HEK293 (cell line): ENCODE results near the gene MEAK7.

Experiments used
- CTCF ChIA-PET: fragments of 350-600 bp; formaldehyde crosslinking; extraction: SDS; loops from one replicate; lab custom pipeline; 2021; ENCODE audit warnings: antibody characterized with exemption; lab: Yijun Ruan, JAX
- POLR2A ChIA-PET: fragments of 300-600 bp; formaldehyde crosslinking; extraction: SDS; loops from one replicate; lab custom pipeline; 2020; ENCODE audit warnings: antibody characterized with exemption, inconsistent platforms; lab: Yijun Ruan, JAX
- H3K27ac ChIP-seq: fragments of 200-500 bp; sonication (Bioruptor generic); 2 replicates; pipeline ENCODE4 v1.5.1; 2014; ENCODE audit warnings: low read depth, low read length, control low read depth, inconsistent platforms; ENCODE audit errors: extremely low read depth
- H3K36me3 ChIP-seq, 2 experiments: fragments of 200-500 bp in 1 of 2; sonication (Bioruptor generic) in 1 of 2; 1 replicate in 1 of 2; 2 replicates in 1 of 2; pipeline ENCODE4 v1.5.1; 2014 to 2017; ENCODE audit warnings: inconsistent platforms in 2 of 2, low read length in 2 of 2; ENCODE audit not compliant: control insufficient read depth in 2 of 2, insufficient read depth in 1 of 2
- H3K4me1 ChIP-seq: fragments of 200-500 bp; sonication (Bioruptor generic); 2 replicates; pipeline ENCODE4 v1.5.1; 2014; ENCODE audit warnings: mild to moderate bottlenecking, low read length, inconsistent platforms; ENCODE audit not compliant: control insufficient read depth, insufficient read depth
- H3K4me3 ChIP-seq: 2 replicates; pipeline ENCODE4 v1.5.1; 2011; ENCODE audit warnings: low read depth, mild to moderate bottlenecking, control low read depth, low read length, moderate library complexity
- H3K9me3 ChIP-seq: fragments of 200-500 bp; sonication (Bioruptor generic); 2 replicates; pipeline ENCODE4 v1.5.1; 2014; ENCODE audit warnings: low read depth, low read length, inconsistent platforms; ENCODE audit not compliant: control insufficient read depth, insufficient read depth
- GLI2 ChIP-seq: fragments of 450-650 bp; formaldehyde crosslinking; IDR thresholded peaks from 2 replicates; pipeline ENCODE4; 2017; ENCODE audit warnings: missing biosample characterization, missing genetic modification characterization, low read depth, borderline replicate concordance
- HOXA7 ChIP-seq: sonication (generic); formaldehyde crosslinking; IDR thresholded peaks from 2 replicates; pipeline ENCODE4 v1.8.1; 2022; ENCODE audit warnings: missing genetic modification reagents, borderline replicate concordance
- KLF1 ChIP-seq: fragments of 450-650 bp; formaldehyde crosslinking; IDR thresholded peaks from 2 replicates; pipeline ENCODE4 v1.5.1; 2016; ENCODE audit warnings: missing biosample characterization, missing genetic modification characterization
- KLF7 ChIP-seq: fragments of 450-650 bp; formaldehyde crosslinking; IDR thresholded peaks from 2 replicates; pipeline ENCODE4 v1.5.1; 2016; ENCODE audit warnings: missing biosample characterization, missing genetic modification characterization, borderline replicate concordance
- MZF1 ChIP-seq: fragments of 450-650 bp; formaldehyde crosslinking; IDR thresholded peaks from 2 replicates; pipeline ENCODE4 v1.5.1; 2017; ENCODE audit warnings: missing biosample characterization, missing genetic modification characterization, borderline replicate concordance
- PRDM2 ChIP-seq: fragments of 450-650 bp; formaldehyde crosslinking; IDR thresholded peaks from 2 replicates; pipeline ENCODE4 v1.5.1; 2016; ENCODE audit warnings: missing biosample characterization, missing genetic modification characterization, borderline replicate concordance
- REPIN1 ChIP-seq: fragments of 450-650 bp; formaldehyde crosslinking; IDR thresholded peaks from 2 replicates; pipeline ENCODE4 v1.5.1; 2017; ENCODE audit warnings: missing biosample characterization, missing genetic modification characterization, low read depth
- SALL2 ChIP-seq: fragments of 450-650 bp; formaldehyde crosslinking; IDR thresholded peaks from 2 replicates; pipeline ENCODE4 v1.5.0; 2017; ENCODE audit warnings: missing biosample characterization, mild to moderate bottlenecking, missing genetic modification characterization, borderline replicate concordance
- YY2 ChIP-seq: fragments of 450-650 bp; formaldehyde crosslinking; IDR thresholded peaks from 2 replicates; pipeline ENCODE4 v1.5.1; 2016; ENCODE audit warnings: missing biosample characterization, missing genetic modification characterization
- ZBTB17 ChIP-seq: fragments of 450-650 bp; formaldehyde crosslinking; IDR thresholded peaks from 2 replicates; pipeline ENCODE4 v1.5.1; 2016; ENCODE audit warnings: missing biosample characterization, missing genetic modification characterization
- ZBTB26 ChIP-seq: fragments of 450-650 bp; formaldehyde crosslinking; optimal IDR thresholded peaks from 2 replicates; pipeline ENCODE3; 2016; ENCODE audit warnings: missing biosample characterization, mild to moderate bottlenecking, missing genetic modification characterization
- ZBTB7A ChIP-seq: fragments of 450-650 bp; formaldehyde crosslinking; IDR thresholded peaks from 2 replicates; pipeline ENCODE4 v1.5.1; 2016; ENCODE audit warnings: low read depth, missing biosample characterization, missing genetic modification characterization
- ZFP69B ChIP-seq: fragments of 450-650 bp; formaldehyde crosslinking; IDR thresholded peaks from 2 replicates; pipeline ENCODE4 v1.5.1; 2016; ENCODE audit warnings: missing biosample characterization, missing genetic modification characterization
- ZIC2 ChIP-seq: fragments of 450-650 bp; formaldehyde crosslinking; IDR thresholded peaks from 2 replicates; pipeline ENCODE4 v1.5.1; 2016; ENCODE audit warnings: missing biosample characterization, missing genetic modification characterization
- ZNF223 ChIP-seq: fragments of 450-650 bp; formaldehyde crosslinking; IDR thresholded peaks from 2 replicates; pipeline ENCODE4 v1.5.1; 2016; ENCODE audit warnings: missing biosample characterization, missing genetic modification characterization
- ZNF266 ChIP-seq: fragments of 450-650 bp; formaldehyde crosslinking; IDR thresholded peaks from 2 replicates; pipeline ENCODE4 v1.5.1; 2016; ENCODE audit warnings: missing biosample characterization, missing genetic modification characterization, low read depth
- ZNF311 ChIP-seq: fragments of 450-650 bp; formaldehyde crosslinking; IDR thresholded peaks from 2 replicates; pipeline ENCODE4 v1.5.1; 2017; ENCODE audit warnings: missing biosample characterization, missing genetic modification characterization, borderline replicate concordance
- ZNF48 ChIP-seq: fragments of 450-650 bp; formaldehyde crosslinking; IDR thresholded peaks from 2 replicates; pipeline ENCODE4 v1.5.1; 2016; ENCODE audit warnings: missing biosample characterization, missing genetic modification characterization
- ZNF510 ChIP-seq: fragments of 450-650 bp; formaldehyde crosslinking; IDR thresholded peaks from 2 replicates; pipeline ENCODE4 v1.5.1; 2018; ENCODE audit warnings: mild to moderate bottlenecking, missing genetic modification characterization, missing biosample characterization; ENCODE audit not compliant: insufficient replicate concordance
- ZNF514 ChIP-seq: fragments of 450-650 bp; formaldehyde crosslinking; IDR thresholded peaks from 2 replicates; pipeline ENCODE4 v1.5.1; 2016; ENCODE audit warnings: missing biosample characterization, missing genetic modification characterization
- ZNF530 ChIP-seq: fragments of 450-650 bp; formaldehyde crosslinking; IDR thresholded peaks from 2 replicates; pipeline ENCODE4 v1.5.1; 2016; ENCODE audit warnings: low read depth, missing biosample characterization, missing genetic modification characterization
- ZNF571 ChIP-seq: fragments of 450-650 bp; formaldehyde crosslinking; IDR thresholded peaks from 2 replicates; pipeline ENCODE4 v1.5.0; 2017; ENCODE audit warnings: missing biosample characterization, missing genetic modification characterization
- ZNF664 ChIP-seq: fragments of 450-650 bp; formaldehyde crosslinking; IDR thresholded peaks from 2 replicates; pipeline ENCODE4 v1.5.1; 2016; ENCODE audit warnings: missing biosample characterization, missing genetic modification characterization
- ZNF692 ChIP-seq: fragments of 450-650 bp; formaldehyde crosslinking; IDR thresholded peaks from 2 replicates; pipeline ENCODE4 v1.5.1; 2016; ENCODE audit warnings: missing biosample characterization, missing genetic modification characterization
- ZNF707 ChIP-seq: fragments of 450-650 bp; formaldehyde crosslinking; IDR thresholded peaks from 2 replicates; pipeline ENCODE4 v1.5.1; 2016; ENCODE audit warnings: missing biosample characterization, missing genetic modification characterization
- ZNF76 ChIP-seq: fragments of 450-650 bp; formaldehyde crosslinking; IDR thresholded peaks from 2 replicates; pipeline ENCODE4; 2016; ENCODE audit warnings: low read depth, missing biosample characterization, missing genetic modification characterization, borderline replicate concordance
- ZSCAN16 ChIP-seq: fragments of 450-650 bp; formaldehyde crosslinking; IDR thresholded peaks from 2 replicates; pipeline ENCODE4 v1.5.1; 2016; ENCODE audit warnings: missing biosample characterization, missing genetic modification characterization
- ZSCAN4 ChIP-seq: fragments of 450-650 bp; formaldehyde crosslinking; IDR thresholded peaks from 2 replicates; pipeline ENCODE4 v1.5.1; 2017; ENCODE audit warnings: missing biosample characterization, missing genetic modification characterization

Gene MEAK7

GRCh38 chr16:84504420-84505248, at the start of gene MEAK7:
Gene MEAK7, minus strand, starts transcription at chr16:84504659. Its CDS starts 6,573 bp downstream, at chr16:84498086.
- Histone ChIP-seq H3K36me3 (peaks cover 0 to 5% of the 10 kb centered on the region in 2 experiments; a peak in 2 of 3 replicates), H3K9me3 (no peaks in the 10 kb centered on the region), H3K4me1 (peaks cover 10% of the 10 kb centered on the region), H3K27ac (peak within 1 kb of the TSS; percentile 42; the same call in 1 of the 2 replicates), H3K4me3 (peak within 1 kb of the TSS; percentile 87)
- POLR2A ChIA-PET = interaction anchor here (0.5 to 0.6 kb wide), 2 partner anchors 247 to 730 kb away, joined by 3 to 8 read pairs; no protein-coding TSS in a partner anchor
- CTCF ChIA-PET = interaction anchor here (0.5 to 12.1 kb wide), 17 partner anchors 10 to 471 kb away, joined by 3 to 137 read pairs (median 7); partner anchors contain the start of gene COTL1
- TF ChIP-seq ZBTB7A (no peak), ZNF664 (no peak), ZBTB26 (tag by site-specific recombination) (peak; percentile 2), ZSCAN16 (tag by site-specific recombination) (no peak), ZNF510 (tag by site-specific recombination) (no peak), GLI2 (tag by site-specific recombination) (no peak), ZSCAN4 (tag by site-specific recombination) (no peak), KLF1 (tag by site-specific recombination) (peak; percentile 84), ZNF514 (no peak), ZNF266 (no peak), KLF7 (peak; percentile 39; the same call in 1 of the 2 replicates), REPIN1 (tag by site-specific recombination) (peak; percentile 80; the same call in 1 of the 2 replicates), ZIC2 (tag by site-specific recombination) (peak; percentile 93), ZNF692 (tag by site-specific recombination) (peak; percentile 55), ZNF311 (tag by site-specific recombination) (no peak), ZBTB17 (tag by site-specific recombination) (no peak; the same call in 1 of the 2 replicates), ZNF530 (tag by site-specific recombination) (no peak), PRDM2 (tag by site-specific recombination) (no peak), ZFP69B (tag by site-specific recombination) (no peak), HOXA7 (CRISPR knock-in tag) (no peak), ZNF223 (tag by site-specific recombination) (no peak), ZNF571 (no peak), ZNF76 (tag by site-specific recombination) (no peak), MZF1 (tag by site-specific recombination) (no peak), YY2 (tag by site-specific recombination) (no peak), SALL2 (tag by site-specific recombination) (no peak), ZNF48 (no peak), ZNF707 (tag by site-specific recombination) (no peak)
